GM21360 (cell line): ENCODE results near the gene UBAP2.
A peak's percentile ranks its signal among the peaks of the same experiment; 100 is the strongest.
"Not testable (repeated sequence)": the region's sequence is repeated elsewhere in the genome, so short reads cannot be mapped to it uniquely, and the experiment has no call there.

ENCODE experiments used
- ATAC-seq: cut with Tn5 transposase; IDR thresholded peaks from one replicate; pipeline ENCODE4 v1.9.1; 2021; ENCODE audit warnings: mild to moderate bottlenecking, moderate library complexity; ENCODE audit not compliant: unreplicated experiment

Gene UBAP2

DNA sequence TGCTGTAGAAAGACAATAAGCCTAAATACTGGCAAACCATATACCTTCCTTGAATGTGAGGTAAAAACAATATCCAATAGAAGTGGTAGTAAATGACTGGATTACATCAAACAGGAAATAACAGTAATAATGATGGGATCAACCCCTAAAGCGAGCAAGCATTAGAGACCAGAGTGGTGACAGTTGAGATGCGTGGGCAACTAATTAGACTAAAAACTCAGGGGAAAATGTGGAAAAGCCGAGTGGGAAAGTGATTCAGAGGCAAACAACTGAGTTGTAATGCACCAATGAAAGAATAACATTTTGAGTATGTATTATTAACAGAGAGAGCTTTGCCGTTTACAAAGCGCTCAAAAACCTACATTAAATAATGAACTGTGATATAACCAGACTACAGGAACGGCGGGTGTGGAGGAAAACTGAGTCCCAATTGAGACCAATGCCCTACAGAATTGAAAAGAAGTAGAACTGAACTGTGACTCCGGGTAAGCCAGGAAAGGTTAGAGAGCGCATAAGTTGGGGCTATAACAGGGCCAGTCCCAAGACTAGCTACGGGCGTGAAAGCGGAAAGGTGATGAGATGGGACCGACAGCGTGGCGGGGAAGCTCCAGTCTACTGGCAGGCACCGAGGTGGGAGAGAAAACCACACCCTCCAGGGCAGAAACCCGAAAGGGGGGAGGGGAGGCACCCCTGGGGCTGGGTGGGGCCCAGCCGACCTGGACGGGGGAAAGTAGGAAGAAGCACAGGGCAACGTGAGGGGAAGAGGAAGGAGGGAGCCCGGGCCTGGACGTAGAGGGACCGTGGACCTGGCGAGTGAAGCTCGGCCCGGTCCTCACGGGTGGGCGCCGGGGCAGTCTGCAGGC is 592 bp downstream of the UBAP2 start:
- ATAC-seq: peak; percentile 26

DNA sequence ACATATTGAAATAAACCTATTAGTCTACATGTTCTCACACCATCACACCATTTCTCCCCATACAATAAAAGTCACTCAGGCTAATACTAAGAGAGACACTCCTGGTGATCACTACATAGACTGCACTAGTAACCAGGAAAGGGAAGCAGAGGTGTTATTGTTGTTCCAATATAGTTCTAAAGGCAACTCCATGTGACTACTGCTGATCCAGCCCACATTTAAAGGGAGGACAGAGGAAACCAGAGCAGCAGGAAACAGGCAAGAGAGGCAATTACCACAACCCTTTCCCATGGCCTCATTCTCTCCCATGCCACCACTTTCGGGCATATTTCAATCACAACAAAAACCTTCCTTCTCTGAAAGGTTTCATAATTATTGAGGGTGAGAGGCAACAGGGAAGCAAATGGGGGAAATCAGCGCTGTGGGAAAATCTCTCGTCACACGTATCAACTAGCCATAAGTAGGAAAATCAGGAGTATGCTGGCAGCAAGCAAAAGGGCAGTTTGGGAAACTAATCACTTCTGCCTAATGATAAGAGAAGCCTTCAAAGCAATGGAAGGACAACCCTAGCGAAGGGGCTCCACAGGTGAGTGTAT is 1.8 kb downstream of the UBAP2 start:
- ATAC-seq: no peak

DNA sequence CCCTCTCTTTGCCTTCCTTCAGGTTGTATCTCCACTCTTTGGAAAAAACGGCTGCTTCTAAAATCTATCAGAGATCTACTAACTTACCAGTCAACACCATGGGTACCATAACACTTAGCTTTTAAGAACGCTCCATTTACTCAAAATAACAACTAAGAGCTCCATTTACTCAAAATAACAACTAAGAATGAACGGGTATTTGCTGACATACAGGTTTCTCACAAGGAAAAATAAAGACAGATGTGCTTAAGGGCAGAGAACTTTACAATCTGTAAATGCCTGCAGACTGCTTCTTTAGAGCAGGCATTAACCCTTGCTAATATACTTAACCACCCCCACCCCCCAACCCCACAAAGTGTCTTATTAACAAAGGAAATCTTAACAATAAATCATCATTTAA is 2.8 kb downstream of the UBAP2 start:
- ATAC-seq: no peak

- ATAC-seq: not testable (repeated sequence)
Observed at GRCh38 chr9:34042074-34042473, 6.6 kb downstream of the UBAP2 start.

GRCh38 chr9:34038851-34039250 is 9.8 kb downstream of the UBAP2 start:
- ATAC-seq: not testable (repeated sequence)

GRCh38 chr9:34037626-34038025 is 11.1 kb downstream of the UBAP2 start:
- no peak for ATAC-seq

DNA sequence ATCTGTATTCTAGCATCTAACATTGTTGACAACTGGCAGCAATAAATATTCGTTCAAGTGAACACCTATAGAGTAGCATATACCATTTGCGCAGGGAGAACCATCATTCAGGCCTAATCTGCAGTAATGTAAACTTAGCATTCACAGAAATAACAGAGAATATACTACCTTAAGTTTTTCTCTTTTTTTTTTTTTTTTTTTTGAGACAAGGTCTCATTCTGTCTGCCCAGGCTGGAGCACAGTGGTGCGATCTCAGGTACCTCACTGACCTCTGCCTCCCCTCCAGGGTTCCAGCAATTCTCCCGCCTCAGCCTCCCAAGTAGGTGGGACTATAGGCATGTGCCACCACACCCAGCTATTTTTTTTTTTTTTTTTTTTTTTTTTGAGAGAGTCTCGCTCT is 12.1 kb downstream of the UBAP2 start:
- no peak for ATAC-seq

- no peak for ATAC-seq
Observed at GRCh38 chr9:34035656-34036055, 13.0 kb downstream of the UBAP2 start.

DNA sequence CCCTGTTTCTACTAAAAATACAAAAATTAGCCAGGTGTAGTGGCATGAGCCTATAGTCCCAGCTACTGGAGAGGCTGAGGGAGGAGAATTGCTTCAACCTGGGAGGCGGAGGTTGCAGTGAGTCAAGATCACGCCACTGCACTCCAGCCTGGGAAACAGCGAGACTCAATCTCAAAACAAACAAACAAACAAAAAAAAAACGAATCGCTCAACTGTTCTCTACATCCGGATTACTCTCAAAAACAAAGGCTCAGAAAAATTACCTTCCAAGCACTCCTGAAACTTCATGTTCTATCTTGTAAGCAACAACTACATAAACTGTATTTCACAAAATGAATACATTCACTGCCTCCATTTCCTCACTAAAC is 14.0 kb downstream of the UBAP2 start:
- ATAC-seq: no peak

- no peak for ATAC-seq
Observed at GRCh38 chr9:34032631-34033030, 16.1 kb downstream of the UBAP2 start.

GRCh38 chr9:34027845-34028574 is 20.7 kb downstream of the UBAP2 start:
- no peak for ATAC-seq

GRCh38 chr9:34025811-34026210 is 22.9 kb downstream of the UBAP2 start:
- ATAC-seq: no peak

DNA sequence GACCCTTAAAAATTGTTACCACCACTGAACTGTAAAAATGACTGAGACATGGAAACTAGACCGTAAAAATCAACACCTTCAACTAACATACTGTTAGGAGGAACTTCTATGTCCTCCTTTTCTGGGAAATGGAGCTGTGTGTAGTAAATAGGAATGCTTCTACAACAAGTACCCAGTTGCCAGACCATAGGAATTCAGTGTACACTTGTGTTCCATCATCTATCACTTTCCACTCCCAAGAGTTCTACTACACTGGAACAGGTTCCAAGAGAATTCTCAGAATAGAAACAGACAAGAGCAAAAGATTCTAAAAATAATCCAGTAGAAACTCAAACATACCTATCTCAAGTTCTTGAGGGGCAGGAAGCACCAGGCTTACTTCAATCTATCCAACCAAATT is 23.6 kb downstream of the UBAP2 start:
- ATAC-seq: no peak

DNA sequence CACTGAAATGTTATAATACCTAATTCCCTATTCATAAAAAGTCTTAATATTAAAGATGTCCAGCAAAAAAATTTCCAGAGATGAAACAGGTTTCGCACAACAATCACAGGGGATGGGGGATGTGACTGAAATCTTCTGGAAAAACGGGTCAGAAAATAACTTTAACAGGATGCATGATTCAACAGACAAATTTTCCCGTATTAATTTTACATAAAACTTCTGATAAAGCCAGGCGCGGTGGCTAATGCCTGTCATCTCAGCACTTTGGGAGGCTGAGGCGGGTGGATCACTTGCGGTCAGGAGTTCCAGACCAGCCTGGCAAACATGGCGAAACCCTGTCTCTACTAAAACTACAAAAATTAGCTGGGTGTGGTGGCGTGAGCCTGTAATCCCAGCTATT is 24.2 kb downstream of the UBAP2 start:
- ATAC-seq: not testable (repeated sequence)

DNA sequence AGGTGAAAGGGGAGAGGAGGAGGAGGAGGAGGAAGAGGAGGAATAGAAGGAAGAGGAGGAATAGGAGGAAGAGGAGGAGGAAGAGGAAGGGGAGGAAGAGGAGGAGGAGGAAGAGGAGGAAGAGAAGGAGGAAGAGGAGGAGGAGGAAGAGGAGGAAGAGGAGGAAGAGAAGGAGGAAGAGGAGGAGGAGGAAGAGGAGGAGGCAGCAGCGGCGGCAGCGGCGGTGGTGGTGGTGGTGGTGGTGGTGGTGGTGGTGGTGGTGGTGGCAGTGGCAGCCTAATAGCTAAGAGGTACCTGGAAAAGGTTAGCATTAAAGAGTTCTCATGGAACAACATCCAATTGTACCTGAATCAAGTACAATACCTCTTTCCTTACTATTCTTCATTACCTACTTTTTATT is 32.5 kb downstream of the UBAP2 start:
- ATAC-seq: no peak

- no peak for ATAC-seq
Observed at GRCh38 chr9:34010979-34011378, 37.7 kb downstream of the UBAP2 start.

DNA sequence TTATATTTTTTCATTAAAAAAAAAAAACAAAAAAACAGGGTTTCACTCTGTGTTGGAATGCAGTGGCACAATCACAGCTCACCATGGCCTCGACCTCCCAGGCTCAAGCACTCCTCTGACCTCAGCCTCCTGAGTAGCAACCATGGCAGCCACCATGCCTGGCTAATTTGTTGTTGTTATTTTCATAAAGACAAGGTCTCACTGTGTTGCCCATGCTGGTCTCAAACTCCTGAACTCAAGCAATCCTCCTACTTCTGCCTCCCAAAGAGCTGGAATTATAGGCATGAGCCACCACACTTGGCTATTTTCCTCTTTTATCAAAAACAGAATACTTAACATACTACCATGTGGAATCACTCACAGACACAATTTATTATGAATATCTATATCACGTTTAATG is 46.7 kb downstream of the UBAP2 start:
- no peak for ATAC-seq

DNA sequence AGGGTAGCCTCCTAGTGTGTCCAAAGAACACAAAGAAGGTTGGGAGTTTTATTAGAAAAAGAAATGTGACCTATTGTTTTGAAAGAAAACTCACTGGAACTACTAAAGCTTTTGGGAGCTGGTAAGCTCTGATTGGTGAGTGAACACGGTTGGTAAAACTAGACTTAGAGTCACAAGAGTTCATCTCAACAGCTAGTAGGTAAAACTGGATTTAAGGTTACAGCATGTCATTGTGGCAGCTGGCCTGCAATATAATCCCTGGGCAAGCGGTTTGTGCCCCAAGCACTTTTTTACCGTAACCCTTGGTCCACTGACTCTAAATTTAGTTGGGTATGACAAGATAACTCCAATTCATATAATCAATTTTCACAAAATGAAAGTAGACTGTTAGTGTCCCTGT is 47.4 kb downstream of the UBAP2 start:
- no peak for ATAC-seq

DNA sequence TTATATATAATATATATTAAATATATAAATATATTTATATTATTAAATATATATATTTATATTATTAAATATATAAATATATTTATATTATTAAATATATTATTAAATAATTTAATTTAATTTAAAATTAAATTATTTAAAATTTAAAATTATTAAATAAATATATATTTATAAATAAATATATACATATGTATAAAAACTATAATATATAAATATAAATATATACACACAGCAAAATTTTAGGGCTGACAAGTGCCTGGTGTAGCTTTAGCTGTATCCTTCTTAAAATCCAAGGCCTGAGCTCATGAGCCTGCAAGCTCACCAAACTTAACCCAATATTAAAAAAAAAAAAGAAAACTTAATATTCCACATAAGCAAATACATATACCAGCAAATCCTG is 53.2 kb downstream of the UBAP2 start:
- ATAC-seq: no peak

- no peak for ATAC-seq
Observed at GRCh38 chr9:33993104-33993503, 55.6 kb downstream of the UBAP2 start.

GRCh38 chr9:33992632-33993031 is 56.1 kb downstream of the UBAP2 start:
- ATAC-seq: no peak
